Fibroblast of skin of right biceps (primary cell): ENCODE measurements around the gene TNFRSF17.
"Not testable (repeated sequence)": the region's sequence is repeated elsewhere in the genome, so short reads cannot be mapped to it uniquely, and the experiment has no call there.

ENCODE experiments used
- DNase-seq: peaks from one replicate; pipeline ENCODE4 v3.0.0-alpha.2; 2013

Gene TNFRSF17

GRCh38 chr16:11964761-11965551 lies at the start of gene TNFRSF17:
Gene TNFRSF17 (plus strand): TSS chr16:11965210. CDS start chr16:11965325, 115 bp downstream.
- no peak for DNase-seq

DNA sequence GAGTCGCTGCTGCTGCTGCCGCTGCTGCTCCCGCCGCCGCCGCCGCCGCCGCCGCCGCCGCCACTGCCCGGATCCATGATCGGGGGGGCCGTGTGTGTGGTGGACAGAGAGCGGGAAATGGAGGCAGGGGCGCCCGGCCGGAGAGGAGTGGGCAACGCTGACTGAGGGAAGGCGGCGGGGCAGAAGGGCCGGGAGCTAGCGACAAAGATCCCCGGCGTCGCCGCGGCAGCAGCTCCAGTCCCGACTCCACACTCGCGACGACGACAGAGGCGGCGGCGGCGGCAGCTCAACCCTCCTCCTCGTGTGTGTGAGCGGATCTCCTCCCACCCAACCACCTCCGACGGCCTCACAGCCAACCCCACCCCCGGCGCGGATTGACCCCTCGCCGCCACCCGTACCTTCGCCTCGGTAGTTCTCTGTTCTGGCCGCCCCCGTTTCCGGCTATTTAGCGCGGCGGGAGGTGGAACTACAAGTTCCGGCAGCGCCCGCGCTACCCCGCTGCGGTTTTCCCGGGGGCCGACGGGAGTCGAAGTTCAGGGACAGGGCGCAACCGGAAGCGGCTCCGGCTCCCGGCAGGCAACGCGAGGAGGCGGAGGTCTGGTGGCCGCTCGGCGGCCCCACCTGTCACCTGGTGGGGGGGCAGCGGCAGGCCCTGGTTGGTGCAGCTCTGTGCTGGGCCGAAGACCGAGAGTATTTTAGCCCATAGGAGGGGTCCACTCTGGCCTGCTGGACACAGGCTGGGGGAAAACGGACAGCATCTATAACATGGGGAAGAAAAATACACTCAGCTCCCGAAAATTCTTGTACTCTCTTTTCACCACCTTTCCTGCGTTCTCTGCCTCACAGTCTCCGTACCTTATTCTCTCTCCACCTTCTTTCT lies 49.1 kb upstream of the TNFRSF17 start, which contains the start of gene GSPT1:
TSS of gene GSPT1 (minus strand) at position 313 of the 880 bp plus-strand sequence. CDS start at position 77, 236 bp downstream.
- peak; percentile 99 for DNase-seq

DNA sequence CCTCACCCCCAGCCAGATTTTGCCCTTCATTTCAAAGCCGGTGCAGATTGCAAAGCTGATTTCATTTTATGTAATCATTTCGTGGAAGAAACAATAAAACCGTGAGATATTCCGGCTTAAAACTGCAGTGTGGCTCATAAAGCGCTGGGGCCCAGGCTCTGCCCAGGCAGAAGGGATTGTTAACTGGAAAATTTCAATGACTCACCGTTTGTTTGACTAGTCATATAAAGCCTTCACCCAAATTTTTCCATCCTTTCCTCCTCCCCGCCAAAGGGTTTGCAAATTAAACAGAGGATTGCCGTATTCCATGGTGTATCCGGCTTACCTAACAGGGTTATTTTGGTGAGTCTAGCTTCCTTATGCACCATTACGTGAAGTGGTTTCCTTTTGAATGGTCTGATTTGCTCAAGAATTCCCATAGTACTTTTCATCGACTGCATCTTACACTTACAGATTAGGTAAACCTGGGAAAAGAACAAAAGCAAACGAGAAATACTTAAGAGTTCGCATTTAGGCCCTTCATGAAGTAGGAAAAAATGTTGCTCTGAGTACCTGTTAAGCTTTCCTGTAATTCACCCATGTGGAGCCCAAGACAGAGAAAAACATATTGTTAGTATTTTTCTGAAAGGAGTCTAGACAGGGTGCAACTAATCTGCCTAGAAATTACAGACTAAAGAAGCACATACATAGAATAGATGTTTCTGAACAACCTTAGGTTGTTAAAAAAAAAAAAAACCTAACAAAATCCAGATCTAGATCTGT lies 48.3 kb upstream of the TNFRSF17 start:
- DNase-seq, result peak; percentile 47

DNA sequence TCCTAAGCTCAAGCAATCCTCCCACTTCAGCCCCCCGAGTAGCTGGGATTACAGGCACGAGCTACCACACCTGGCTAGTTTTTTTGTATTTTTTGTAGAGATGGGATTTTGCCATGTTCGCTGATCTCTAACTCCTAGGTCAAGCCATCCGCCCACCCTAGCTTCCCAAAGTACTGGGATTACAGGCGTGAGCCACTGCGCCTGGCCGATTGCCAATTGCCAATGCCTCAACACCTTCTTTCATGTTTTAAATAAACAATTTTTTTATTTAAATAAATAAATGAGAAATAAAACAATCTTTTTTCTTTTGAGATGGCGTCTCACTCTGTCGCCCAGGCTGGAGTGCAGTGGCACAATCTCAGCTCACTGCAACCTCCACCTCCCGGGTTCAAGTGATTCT lies 41.0 kb upstream of the TNFRSF17 start:
- not testable (repeated sequence) for DNase-seq

DNA sequence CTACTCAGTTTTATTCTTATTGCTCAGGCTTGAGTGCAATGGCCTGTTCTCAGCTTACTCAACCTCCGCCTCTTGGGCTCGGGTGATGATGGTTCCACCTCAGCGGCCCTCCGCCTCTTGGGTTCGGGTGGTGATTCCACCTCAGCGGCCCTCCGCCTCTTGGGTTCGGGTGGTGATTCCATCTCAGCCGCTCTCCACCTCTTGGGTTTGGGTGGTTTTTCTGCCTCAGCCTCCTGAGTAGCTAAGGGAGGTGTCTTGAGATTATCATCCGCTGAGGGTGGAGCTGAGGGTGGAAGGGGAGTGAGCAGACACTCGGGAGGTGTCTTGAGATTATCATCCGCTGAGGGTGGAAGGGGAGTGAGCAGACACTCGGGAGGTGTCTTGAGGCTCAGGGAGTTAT lies 37.7 kb upstream of the TNFRSF17 start:
- not testable (repeated sequence) for DNase-seq

GRCh38 chr16:11941945-11942344 lies 23.1 kb upstream of the TNFRSF17 start, which contains the start of gene NPIPB2:
Gene NPIPB2 (minus strand): TSS chr16:11942045. CDS start chr16:11942045, 0 bp downstream.
- DNase-seq, result not testable (repeated sequence)

GRCh38 chr16:11946433-11946832 lies 18.6 kb upstream of the TNFRSF17 start:
- no peak for DNase-seq

DNA sequence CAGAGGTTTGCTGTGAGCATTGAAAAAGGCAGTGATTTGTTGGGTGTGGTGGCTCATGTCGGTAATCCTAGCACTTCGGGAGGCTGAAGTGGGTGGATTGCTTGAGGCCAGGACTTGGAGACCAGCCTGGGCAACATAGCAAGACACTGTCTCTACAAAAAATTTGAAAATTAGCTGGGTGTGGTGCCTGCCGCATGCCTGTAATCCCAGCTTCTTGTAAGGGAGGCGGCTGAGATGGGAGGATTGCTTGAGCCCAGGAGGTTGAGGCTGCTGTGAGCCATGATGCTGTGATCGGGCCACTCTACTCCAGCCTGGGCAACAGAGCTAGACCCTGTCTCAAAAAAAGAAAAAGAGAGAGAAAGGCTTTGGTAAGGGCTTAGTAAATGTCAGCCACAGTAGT lies 16.2 kb upstream of the TNFRSF17 start:
- no peak for DNase-seq

DNA sequence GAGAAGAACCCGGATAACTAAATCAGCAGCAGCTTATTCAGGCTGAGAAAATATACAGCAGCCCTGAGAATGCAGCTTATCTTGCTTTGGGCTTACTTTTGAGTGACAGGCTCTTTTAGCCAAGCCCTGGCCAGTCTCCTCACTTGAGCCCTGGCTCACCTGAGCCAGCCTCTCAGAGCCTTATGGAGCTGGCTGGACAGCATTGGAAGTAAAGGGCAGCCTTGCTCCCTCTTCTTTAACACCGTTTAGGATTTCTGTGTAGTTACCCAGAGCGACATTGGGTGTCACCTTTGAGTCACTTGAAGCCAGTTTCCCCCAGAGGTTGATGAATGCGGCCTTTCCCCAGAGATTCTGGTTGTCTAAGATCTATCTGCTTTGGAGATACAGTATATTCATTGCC lies 15.5 kb upstream of the TNFRSF17 start:
- DNase-seq, result peak; percentile 68

GRCh38 chr16:11950388-11950787 lies 14.6 kb upstream of the TNFRSF17 start:
- DNase-seq, result no peak

- not testable (repeated sequence) for DNase-seq
These were observed 11.4 kb upstream of the TNFRSF17 start for GRCh38 chr16:11953576-11953975.

GRCh38 chr16:11955713-11956123 lies 9.3 kb upstream of the TNFRSF17 start:
- peak; percentile 99 for DNase-seq

GRCh38 chr16:11956558-11956957 lies 8.5 kb upstream of the TNFRSF17 start:
- DNase-seq, result no peak

- DNase-seq, result peak; percentile 59
These were observed 7.2 kb upstream of the TNFRSF17 start for GRCh38 chr16:11957591-11958395.

- DNase-seq, result not testable (repeated sequence)
These were observed 2.6 kb upstream of the TNFRSF17 start for GRCh38 chr16:11962457-11962856.

- not testable (repeated sequence) for DNase-seq
These were observed 2.0 kb upstream of the TNFRSF17 start for GRCh38 chr16:11962978-11963377.

DNA sequence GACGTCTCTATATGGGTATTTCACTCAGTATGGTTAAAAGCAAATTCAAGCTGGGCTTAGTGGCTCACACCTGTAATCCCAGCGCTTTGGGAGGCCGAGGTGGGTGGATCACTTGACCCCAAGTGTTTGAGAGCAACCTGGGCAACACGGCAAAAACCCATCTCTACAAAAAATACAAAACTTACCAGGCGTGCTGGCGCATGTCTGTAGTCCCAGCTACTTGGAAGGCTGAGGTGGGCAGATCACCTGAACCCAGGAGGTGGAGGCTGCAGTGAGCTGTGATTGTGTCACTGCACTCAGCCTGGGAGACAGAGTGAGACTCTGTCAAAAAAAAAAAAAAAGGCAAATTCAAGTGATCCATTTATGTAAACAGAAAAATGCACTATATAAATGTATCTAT lies 1.3 kb upstream of the TNFRSF17 start:
- no peak for DNase-seq

DNA sequence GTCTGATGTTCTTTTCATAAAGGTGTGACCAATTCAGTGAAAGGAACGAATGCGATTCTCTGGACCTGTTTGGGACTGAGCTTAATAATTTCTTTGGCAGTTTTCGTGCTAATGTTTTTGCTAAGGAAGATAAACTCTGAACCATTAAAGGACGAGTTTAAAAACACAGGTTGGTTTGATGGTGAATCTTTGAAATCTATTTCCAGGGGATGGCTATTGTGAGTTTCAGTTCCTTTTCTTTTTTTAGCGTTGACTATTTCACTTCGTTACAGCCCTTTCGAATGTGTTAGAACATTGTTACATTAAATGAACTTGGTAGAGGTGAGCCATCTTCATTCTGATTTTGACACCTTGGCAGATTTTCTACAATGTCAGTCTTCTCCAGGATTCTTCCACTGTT lies 1.2 kb downstream of the TNFRSF17 start:
- DNase-seq, result no peak

DNA sequence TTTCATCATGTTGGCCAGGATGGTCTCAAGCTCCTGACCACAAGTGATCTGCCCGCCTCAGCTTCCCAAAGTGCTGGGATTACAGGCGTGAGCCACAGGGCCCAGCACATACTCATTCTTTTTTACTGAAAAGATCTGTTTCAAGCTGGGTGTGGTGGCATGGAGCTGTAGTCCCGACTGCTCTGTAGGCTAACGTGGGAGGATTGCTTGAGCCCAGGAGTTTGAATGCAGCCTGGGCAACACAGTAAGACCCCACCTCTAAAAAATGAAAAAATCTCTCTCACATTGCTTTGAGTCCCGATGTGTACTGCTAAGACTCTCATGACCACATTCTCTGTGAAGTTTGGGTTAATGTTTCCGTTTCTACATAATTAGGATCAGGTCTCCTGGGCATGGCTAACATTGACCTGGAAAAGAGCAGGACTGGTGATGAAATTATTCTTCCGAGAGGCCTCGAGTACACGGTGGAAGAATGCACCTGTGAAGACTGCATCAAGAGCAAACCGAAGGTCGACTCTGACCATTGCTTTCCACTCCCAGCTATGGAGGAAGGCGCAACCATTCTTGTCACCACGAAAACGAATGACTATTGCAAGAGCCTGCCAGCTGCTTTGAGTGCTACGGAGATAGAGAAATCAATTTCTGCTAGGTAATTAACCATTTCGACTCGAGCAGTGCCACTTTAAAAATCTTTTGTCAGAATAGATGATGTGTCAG lies 2.3 kb downstream of the TNFRSF17 start:
- DNase-seq, result no peak

DNA sequence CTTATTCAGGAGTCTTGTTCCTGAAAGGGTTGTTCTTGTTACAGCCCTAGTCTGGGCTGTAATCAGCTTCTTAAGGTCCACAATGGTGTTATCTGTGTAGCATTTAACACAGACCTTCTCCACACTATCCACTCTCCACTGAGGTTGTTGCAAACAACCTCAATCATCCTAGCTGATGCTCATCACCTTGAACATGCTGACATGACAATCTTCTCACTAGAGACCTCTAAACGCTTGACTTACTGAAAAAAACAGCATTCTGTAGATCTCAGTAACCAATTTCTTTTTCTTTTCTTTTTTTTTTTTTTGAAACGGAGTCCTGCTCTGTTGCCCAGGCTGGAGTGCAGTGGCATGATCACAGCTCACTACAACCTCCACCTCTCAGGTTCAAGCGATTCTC lies 3.6 kb downstream of the TNFRSF17 start:
- DNase-seq, result no peak

DNA sequence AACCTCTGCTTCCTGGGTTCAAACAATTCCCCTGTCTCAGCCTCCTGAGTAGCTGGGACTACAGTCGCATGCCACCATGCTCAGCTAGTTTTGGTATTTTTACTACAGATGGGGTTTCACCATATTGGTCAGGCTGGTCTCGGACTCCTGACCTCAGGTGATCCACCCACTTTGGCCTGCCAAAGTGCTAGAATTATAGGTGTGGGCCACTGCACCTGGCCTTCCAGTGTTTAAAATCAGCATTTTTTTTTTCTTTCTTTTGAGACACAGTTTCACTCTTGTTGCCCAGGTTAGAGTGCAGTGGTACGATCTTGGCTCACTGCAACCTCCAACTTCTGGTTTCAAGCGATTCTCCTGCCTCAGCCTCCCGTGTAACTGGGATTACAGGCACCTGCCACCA lies 5.3 kb downstream of the TNFRSF17 start:
- DNase-seq, result not testable (repeated sequence)
